ENCODE results near the gene SLC16A5.
"Not testable (repeated sequence)": the region's sequence is repeated elsewhere in the genome, so short reads cannot be mapped to it uniquely, and the experiment has no call there.

SLC16A5 gene

DNA sequence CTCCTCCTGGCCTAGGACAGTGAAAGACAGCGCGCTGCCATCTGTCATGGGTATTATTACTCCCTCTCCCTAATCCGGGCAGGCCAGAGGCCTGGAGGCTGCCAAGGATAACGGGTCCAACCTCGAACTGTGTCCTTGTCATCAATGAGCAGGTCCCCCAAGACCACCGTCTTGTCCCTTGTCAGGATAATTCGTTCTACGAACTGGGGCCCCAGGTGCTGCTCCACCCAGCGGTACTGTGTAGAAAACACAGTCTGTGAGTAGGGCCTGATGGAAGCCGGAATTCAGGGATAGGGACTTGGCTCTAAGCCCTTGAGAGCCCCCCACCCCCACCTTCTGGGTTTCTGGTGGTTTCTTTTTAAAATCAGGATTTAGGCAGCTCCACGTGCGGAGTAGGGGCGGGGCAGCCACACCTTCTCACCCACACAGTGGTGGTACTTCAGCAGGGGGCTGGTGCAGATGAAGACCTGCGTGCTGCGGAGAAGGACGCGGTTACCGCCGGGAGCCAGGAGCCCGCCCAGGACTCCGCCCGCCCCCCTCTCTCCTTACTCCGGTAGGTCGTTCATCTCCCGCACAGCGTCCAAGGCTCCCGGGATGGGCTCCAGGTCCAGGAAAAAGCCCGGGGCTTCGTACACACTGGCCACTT lies 43.0 kb downstream of the SLC16A5 start:
- in situ Hi-C loops (cut with MboI; ENCODE audit: low sequenced_read_pairs), result no loop called here

DNA sequence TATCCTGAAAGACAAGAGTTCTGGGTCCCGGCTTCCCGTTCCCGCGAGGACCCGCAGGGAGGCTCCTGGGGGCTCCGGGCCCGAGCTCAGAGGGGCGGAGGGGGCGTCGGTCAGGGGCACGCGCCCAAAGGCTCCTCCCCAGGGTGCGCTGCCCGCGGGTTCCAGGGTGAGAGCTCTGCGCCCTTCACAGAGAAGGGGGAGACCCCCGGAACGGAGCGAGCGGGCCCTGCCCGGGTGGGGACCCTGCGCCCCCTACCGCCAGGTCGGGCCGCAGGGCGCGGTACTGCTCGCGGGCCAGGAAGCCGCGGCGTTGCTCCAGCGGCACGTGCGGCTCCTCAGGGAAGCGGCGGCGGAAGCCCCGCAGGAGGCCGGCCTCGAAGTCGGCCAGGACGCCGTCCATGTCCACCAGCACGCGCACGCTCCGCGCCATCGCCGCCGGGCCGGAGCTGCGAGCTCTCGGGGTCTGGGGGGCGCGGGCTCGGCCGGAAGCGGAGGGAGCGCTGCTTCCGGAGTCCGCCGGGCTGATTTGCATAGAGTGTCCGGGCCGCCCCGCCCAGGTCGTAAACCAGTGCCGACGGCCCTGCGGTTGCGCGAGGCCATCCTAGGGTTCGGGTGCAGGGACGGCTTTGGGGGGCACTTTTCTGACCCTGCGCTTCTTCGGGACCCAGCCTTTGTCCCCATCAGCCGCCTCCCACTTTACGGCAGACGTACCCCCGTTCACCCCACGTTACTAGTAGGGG lies 43.7 kb downstream of the SLC16A5 start, which contains the start of gene NT5C:
NT5C (minus strand) TSS at position 465 of the 740 bp plus-strand sequence; CDS start at position 430, 35 bp downstream.
- in situ Hi-C loops (cut with MboI; ENCODE audit: low sequenced_read_pairs), result no loop called here

DNA sequence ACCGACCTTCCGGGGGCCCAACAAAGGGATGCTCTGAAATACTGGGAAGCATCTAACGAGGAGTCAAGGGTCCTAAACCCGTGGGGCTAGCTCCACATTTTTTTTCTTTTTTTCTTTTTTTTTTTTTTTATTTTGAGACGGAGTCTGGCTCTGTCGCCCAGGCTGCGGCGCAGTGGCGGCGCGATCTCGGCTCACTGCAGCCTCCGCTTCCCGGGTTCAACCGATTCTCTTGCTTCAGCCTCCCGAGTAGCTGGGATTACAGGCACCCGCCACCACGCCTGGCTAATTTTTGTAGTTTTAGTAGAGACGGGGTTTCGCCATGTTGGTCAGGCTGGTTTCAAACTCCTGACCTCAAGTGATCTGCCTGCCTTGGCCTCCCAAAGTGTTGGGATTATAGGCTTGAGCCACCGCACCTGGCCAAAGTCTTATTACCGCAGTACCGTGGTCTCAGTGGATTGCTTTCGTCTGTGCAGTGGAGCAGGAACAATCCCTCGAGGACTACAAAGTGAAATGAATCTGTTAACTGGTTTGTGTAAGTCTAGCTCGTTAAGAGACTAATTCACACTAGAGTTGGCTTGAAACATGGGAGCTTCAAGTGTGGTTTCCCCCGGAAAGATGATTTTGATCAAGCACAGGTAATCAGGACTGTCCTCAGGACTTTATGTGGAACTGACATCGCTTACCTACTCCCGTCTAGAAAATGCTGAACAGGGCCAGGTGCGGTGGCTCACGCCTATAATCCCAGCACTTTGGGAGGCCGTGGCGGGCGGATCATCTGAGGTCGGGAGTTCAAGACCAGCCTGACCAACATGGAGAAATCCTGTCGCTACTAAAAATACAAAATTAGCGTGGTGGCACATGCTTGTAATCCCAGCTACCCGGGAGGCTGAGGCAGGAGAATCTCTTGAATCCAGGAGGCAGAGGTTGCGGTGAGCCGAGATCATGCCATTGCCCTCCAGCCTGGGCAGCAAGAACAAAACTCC lies 44.6 kb downstream of the SLC16A5 start:
- in situ Hi-C loops (cut with MboI; ENCODE audit: low sequenced_read_pairs), result not testable (repeated sequence)

DNA sequence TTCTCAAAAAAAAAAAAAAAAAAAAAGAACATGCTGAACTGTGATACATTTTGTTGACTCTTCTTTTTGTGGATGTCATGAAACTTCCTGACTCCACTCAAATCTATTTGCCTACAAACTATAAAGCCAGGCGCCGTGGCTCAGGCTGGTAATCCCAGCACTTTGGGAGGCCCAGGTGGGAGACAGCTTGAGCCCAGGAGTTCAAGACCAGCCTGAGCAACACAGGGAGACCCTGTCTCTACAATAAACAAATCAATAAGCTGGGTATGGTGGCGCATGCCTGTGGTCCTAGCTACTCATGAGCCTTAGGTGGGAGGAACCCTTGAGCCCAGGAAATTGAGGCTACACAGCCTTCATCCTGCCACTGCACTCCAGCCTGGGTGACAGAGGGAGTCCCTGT lies 45.2 kb downstream of the SLC16A5 start:
- in situ Hi-C loops (cut with MboI; ENCODE audit: low sequenced_read_pairs), result no loop called here

DNA sequence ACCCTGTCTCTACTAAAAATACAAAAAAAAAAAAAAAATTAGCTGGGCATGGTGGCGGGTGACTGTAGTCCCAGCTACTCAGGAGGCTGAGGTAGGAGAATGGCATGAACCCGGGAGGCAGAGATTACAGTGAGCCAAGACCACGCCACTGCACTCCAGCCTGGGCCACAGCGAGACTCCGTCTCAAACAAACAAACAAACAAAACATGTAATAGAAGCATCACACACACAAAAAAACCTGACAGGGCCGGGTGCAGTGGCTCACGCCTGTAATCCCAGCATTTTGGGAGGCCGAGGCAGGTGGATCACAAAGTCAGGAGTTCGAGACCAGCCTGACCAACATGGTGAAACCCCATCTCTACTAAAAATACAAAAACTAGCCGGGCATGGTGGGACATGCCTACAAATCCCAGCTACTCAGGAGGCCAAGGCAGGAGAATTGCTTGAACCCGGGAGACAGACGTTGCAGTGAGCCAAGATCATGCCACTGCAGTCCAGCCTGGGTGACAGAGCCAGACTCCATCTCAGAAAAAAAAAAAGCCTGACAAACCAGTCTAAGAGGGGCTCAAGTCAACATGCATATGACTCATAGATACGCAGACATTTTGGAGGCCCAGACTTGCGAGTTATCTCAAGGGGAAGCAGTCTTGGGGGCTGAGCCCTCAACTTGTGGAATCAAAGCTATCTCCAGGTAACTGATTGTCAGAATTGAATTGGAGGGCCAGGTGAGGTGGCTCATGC lies 46.0 kb downstream of the SLC16A5 start:
- in situ Hi-C loops (cut with MboI; ENCODE audit: low sequenced_read_pairs), result not testable (repeated sequence)

DNA sequence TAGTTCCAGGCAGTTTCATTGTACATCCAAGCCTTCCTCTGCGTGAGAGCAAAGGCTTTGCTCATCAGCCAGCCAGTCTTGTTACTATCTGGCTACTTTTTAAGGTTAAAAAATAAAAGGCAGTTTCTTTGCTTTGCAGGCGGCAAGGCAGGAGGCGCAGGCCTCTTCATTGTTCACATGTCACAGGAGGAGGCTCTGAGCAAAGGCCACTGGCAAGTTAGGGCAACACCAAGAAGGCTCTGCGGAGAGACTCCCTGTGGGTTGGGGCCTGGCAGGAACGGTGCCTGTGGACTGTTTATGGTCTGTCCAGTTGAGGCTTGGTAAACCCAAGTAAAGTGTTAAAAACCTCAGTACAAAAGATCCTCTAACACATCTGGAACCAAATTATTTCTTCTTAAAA lies 47.7 kb downstream of the SLC16A5 start:
- in situ Hi-C loops (cut with MboI; ENCODE audit: low sequenced_read_pairs), result no loop called here

DNA sequence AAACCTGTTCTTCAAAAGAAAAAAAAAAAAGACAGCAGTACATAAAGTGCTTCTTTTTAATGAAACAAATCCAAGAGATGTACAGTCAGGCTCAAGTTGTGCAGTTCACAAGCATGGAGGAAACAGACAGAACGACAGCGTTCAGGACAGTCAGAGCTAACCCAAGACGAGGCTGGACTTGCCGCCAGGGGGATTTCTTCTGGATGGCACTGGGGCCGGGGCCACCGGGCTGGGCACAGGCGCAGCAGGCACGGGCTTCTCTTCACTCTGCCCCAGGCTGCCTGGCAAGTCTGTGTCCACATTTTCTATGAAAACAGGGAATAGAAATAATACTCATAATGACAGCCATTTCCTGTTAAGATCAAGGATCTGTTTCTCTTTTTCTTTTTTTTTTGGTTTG lies 48.2 kb downstream of the SLC16A5 start:
- in situ Hi-C loops (cut with MboI; ENCODE audit: low sequenced_read_pairs), result no loop called here

DNA sequence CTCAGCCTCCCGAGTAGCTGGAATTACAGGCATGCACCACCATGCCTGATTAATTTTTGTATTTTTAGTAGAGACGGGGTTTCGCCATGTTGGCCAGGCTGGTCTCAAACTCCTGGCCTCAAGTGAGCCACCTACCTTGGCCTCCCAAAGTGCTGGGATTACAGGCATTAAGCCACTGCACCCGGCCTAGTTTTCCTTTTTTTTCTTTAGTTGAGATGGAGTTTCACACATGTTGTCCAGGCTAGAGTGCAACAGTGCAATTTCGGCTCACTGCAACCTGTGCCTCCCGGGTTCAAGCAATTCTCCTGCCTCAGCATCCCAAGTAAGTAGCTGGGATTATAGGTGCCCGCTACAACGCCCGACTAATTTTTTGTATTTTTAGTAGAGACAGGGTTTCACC lies 50.0 kb downstream of the SLC16A5 start:
- in situ Hi-C loops (cut with MboI; ENCODE audit: low sequenced_read_pairs), result not testable (repeated sequence)

DNA sequence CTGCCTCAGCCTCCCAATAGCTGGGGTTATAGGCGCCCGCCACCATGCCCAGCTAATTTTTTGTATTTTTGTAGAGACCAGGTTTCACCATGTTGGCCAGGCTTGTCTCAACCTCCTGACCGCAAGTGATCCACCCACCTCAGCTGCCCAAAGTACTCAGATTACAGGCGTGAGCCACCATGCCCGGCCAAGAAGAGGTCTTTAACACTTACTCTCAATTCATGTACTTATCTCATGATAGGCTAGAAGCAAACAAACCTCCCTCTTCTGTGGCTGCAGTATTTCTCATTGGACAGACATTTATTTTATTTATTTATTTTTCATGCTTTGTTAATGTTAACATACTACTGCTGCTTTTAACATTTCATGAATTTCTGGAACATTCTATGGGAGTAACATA lies 50.8 kb downstream of the SLC16A5 start:
- in situ Hi-C loops (cut with MboI; ENCODE audit: low sequenced_read_pairs), result no loop called here

DNA sequence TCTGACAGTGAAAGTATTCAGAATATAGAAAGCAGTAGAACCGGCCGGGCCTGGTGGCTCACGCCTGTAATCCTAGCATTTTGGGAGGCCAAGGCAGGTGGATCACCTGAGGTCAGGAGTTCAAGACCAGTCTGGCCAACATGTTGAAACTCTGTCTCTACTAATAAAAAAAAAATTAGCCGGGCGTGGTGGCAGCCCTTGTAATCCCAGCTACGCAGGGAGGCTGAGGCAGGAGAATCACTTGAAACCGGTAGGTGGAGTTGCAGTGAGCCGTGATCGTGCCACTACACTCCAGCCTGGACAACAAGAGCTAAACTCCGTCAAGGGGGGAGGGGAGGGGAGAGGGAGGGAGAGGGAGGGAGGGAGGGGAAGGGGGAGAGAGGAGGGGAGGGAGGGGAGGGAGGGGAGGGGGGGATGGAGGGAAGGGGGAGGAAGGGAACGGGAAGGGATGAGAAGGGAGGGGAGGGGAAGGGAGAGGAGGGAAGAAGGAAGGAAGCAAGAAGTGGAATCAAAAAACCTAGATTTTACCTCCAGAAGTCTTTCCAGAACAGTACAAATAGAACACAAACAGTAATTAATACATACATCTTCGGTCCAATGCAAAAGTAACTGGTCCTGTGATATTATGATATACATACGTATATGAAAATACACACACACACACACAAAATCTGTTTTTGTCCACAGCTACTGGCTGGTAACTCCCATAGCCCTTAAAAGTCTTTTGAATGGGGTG lies 54.6 kb downstream of the SLC16A5 start:
- in situ Hi-C loops (cut with MboI; ENCODE audit: low sequenced_read_pairs), result no loop called here

DNA sequence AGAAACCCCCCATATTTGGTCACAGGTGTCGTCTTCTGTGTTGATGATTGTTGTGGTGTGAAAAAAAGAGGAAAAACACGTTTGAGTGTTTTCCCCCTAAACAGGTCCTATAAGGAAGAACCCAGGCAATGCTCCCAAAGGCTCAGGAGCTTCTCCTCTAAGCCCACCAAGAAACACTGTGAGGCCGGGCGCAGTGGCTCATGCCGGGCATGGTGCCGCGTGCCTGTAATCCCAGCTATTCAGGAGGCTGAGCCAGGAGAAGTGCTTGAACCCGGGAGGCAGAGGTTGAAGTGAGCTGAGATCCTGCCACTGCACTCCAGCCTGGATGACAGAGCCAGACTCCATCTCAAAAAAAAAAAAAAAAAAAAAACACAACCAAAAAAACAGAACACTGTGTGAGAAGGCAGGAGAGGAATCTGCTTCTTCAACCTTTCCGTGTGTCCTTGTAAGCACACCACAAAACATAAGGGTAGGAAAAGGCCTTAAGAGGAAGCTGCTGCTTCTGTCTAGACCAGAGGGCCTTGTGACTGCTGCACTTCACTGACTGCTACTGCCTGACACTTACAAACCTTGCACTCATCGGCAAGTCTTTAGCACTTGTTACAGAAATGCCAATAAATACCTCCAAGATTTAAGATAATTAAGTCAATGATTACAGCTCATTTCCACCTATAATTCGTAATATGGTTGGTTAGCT lies 57.2 kb downstream of the SLC16A5 start:
- in situ Hi-C loops (cut with MboI; ENCODE audit: low sequenced_read_pairs), result no loop called here

DNA sequence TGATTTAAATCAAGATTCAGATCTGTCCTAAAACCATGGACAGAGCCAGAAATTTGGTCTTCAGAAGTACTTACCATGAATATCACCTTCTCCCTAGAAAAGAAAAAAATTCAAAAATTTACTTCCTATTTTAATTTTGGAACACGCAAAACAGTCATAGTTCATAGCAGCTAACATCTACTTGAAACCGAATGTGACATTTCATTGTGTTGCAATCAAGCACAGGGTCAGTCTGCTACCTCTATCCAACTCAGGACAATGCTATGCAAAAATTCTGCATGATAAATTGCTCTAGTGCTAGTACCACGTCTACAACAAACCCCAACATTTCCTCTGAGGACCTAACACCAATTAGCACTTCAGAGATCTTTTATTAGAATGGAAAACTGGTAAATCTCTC lies 58.8 kb downstream of the SLC16A5 start:
- in situ Hi-C loops (cut with MboI; ENCODE audit: low sequenced_read_pairs), result no loop called here

DNA sequence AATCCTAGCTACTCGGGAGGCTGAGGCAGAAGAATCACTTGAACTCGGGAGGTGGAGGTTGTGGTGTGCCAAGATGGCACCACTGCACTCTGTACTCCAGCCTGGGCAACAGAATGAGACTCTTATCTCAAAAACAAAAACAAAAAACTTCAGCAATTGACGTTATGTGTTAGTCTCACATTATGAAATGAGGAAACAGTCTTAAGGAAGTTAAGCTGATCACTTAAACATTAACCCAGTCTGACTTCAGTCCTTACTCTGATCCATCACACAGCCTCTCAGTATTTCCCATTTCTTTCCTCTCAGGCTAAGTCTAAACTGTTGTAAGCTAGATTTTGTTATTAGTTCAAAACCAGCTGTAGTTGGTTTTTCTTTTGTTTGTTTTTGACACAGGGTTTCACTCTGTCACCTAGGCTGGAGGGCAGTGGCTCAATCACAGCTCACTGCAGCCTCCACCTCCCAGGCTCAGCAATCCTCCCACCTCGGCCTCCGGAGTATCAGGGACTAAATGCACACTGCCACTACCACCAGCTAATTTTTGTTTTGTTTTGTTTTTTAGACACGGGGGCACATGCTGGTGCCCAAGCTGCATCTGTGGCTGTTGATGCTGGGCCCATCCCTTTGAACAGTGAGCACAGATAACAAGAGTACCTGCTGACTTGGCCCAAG lies 60.3 kb downstream of the SLC16A5 start:
- in situ Hi-C loops (cut with MboI; ENCODE audit: low sequenced_read_pairs), result no loop called here

DNA sequence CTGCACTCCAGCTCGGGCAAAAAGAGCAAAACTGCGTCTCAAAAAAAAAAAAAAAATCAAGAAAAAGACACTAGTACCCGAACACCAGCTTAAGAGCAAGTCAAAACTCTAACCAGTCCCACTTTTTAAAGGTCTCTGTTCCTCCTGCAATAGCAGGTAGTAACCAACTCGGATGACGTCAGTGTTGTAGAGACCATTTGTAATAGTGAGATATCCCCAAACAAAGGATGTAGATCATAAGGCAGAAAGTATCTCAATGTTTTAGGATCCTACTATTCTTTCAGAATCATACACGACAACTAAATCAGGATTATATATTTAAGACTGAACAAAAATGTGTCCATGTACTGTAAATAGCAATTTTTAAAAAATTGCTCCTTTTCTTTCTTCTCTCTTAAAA lies 64.2 kb downstream of the SLC16A5 start:
- in situ Hi-C loops (cut with MboI; ENCODE audit: low sequenced_read_pairs), result no loop called here

DNA sequence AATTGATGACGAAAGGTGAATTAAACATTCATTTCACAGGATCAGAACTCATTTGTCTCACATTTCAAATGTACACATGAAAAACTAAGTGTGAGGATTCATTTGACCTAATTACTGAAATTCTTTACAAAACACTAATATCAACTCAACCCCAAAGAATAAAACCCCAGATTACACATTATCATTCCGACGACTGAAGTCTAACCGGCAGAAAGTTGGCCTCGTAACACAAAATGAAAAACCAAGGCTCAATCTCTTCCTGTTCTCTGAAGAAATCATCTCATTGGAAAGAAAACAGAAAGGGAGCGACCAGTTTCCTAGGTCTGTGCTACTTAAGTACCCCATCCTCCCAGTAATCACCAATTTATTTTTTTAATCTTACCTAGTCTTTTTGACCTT lies 64.8 kb downstream of the SLC16A5 start:
- in situ Hi-C loops (cut with MboI; ENCODE audit: low sequenced_read_pairs), result no loop called here

DNA sequence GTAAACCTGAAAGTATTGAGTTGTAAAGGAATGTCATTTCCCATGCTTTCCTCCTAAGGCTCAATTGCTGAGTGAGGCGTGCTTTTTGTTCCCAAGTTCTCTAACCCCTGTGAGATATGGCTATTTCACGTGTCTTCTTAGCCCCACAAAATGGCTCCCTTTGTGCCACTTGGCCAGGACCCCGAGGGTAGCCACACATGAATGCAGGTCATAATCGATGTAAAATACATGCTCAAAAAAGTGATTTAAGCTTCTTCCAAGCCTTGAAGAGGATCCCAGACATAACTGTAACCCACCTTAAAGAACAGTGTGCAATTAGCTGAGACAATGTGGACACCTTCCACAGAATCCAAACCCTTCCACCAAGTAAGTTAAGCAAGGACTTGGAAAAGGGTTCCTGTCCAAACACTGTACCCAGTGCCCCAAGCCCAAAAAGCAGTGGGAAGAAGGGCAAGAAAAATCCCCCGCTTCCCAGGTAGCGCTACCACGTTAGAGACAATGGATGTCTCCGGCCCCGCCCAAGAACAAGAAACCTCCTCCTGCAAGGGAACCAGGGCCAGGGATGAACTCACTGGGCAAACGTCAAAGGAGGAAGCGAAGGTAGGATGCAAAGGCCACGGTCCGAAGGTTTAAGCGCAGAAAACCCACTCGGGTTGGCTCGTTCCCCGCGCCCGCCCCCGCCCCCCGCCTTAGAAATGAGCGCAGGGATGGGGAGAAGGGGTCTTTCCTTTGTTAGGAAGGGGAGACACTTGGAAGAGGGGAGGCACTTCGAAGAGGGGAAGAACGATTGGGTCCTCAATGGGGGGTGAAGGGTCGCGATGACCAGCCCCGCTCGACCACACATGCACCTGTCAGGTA lies 65.4 kb downstream of the SLC16A5 start:
- in situ Hi-C loops (cut with MboI; ENCODE audit: low sequenced_read_pairs), result no loop called here

DNA sequence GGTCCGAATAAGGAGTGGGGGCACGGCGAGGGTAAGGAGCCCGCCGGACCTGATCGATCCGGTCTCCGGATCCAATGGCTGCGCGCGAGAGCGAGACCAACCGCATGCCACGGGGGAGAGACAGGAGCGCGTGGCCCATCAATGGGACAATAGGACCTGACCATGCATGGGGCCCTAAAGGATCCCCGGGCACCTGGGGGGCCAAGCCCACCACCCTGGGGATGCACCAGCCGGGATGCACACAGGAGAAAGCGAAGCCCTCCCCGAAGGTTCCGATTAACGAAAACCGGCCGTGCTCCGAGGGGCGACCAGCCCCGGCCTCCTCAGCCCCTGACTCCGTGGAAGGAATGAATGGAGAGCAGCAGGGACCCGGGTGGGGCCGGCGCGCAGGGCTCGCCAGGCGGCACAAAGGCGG lies 66.0 kb downstream of the SLC16A5 start:
- in situ Hi-C loops (cut with MboI; ENCODE audit: low sequenced_read_pairs), result no loop called here

Data from HL-60/S4 (cell line).